Stimulated activated naive CD4-positive, alpha-beta T cell (primary cell): ENCODE data around the gene CD79A.
A peak's percentile ranks its signal among the peaks of the same experiment; 100 is the strongest.
"Not testable (repeated sequence)": the region's sequence is repeated elsewhere in the genome, so short reads cannot be mapped to it uniquely, and the experiment has no call there.

Source experiments
- DNase-seq, 6 experiments: peaks; one replicate each; lab custom pipeline; 2025; lab: John Stamatoyannopoulos, UW

CD79A gene

GRCh38 chr19:41905273-41906002, 28.4 kb downstream of the CD79A start:
- DNase-seq: no peak

DNA sequence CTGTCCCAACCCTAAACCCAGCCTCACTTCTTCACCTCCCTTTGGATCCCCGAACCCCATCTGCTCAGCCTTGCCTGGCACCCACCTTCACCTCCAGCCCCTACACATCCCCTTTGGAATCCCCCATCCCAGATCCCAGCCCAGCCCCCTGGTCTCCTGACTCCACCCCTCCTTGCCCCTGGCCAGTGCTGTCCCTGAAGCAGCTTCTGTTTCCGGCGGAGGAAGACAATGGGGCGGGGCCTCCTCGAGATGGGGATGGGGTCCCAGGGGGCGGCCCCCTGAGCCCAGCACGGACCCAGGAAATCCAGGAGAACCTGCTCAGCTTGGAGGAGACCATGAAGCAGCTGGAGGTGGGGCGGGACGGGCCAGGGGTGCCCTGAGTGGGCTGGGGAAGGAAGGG, 29.2 kb downstream of the CD79A start:
- DNase-seq: no peak

DNA sequence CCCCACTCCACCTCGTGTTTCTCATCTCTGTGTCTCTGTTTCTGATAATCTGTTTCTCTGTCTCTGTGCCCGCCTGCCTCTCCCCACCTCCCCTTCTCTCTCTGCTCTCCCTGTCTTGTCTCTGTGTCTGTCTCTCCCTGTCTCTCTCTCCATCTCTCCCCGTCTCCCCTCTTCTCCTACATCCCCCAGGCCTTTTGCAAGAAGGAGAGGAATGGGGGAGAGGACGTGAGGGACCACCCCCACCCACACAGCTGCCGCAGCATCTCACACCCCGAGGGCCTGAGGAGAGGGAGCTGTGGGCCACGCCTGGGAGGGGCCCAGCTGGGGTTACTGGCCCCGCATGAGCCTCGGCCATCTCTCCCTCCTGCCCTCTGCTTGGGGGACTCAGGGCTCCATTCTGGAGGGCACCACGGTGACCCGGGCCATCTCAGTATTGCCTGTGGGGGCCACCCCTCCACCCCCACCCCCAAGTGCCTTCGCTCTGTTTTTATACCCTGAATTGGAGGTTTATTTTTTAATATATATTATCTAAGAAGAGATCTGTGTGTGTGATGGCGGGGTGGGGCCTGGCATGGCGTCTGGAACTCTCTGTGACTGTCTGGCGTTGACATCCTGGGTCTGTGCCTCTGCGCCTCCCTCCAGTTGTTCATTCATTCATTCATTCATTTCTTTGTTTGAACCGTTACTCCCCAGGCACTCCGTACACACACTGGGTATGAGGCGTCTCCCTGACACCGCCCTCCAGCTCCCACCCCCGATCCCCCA, 30.0 kb downstream of the CD79A start:
- DNase-seq: no peak

GRCh38 chr19:41907994-41908615, 31.0 kb downstream of the CD79A start:
- no peak for DNase-seq

GRCh38 chr19:41908724-41909464, 31.8 kb downstream of the CD79A start:
- DNase-seq: peak in 2 of 6 experiments; percentile 26 to 52

- no peak for DNase-seq
Measured at GRCh38 chr19:41909706-41910105, 32.6 kb downstream of the CD79A start.

GRCh38 chr19:41910240-41910991, 33.3 kb downstream of the CD79A start:
- DNase-seq: peak in 1 of 6 experiments; percentile 67

DNA sequence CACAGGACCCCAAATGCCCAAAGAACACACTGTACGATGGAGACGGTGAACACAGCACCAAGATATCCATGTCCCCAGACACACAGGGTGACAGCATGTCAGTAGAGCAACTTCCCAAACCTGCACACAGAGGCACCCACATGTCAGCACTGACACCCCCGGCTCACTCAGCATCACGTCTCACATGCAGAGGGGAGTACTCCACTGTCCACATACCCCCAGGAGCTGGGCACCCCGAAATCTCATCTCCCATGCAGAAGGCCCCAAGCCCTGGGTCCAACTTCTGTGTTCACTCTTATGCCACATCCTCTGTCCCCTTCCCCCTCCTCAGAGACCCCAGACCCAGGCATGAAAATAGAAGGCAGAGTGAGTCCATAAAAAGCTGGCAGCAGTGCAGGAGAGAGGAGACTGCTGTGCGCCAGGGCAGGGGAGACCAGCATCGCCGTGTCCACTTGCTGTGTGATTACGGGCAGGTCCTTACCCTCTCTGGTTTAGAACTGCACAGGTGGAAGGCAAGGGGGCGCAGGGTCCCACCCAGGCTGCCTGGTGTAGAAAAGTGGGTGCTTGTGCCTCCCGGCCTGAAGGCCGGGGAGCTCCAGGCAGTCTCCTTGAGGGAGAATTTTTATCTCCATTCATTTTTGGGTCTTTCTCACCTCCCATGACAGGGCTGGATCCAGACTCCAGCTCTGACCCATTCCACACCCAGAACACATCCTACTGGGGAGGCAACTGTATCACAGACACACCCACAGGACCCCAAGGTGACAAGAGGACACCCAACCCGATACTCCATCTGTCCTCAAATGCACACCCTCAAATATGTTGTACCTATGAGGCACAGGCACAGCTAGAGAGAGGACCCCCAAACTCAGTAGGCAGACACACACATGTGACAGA, 34.2 kb downstream of the CD79A start:
- peak in 2 of 6 experiments; percentile 55 to 62 for DNase-seq

DNA sequence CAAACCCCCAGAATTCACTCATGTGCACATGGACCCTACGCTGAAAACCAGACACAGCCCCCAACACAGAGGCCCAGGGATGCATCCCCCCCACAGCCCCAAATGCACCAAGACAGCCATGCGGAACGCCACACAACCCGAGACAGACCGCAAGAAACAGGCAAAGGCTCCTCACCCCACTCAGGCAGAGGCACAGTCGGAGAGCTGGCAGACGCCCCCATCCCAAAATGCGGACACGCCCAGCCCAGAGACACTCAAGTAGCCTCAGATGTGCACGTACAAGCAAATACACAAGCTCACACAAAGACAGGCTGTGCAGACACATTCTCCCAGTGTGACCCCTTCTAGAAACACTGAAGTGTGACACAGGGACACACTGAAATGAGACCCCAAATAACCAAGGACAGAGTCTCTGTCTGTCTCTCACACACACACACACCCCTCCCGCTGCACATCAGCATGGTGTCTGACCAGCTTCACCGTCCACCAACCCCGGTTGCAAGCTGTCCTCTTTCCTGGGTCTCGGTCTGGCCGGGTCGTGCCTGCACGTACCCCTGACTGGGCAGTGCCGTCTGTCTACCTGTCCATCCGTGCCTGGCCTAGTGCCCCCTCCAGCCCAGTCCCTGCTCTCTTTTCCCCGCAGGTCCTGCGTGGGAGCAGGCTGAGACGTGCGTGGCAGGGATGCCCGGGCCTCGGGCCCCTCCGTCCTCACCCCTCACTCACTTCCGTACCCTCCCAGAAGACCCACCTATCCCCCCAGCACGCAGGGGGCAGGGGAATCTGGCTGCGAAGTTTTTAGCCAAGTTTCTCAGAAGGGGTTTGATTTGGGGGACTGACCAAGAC, 35.0 kb downstream of the CD79A start:
- peak in 2 of 6 experiments; percentile 52 to 64 for DNase-seq

- DNase-seq: peak in 3 of 6 experiments; percentile 22 to 50 (median 49)
Measured at GRCh38 chr19:41912899-41913537, 35.9 kb downstream of the CD79A start.

GRCh38 chr19:41913538-41914423, 36.7 kb downstream of the CD79A start:
- no peak for DNase-seq

DNA sequence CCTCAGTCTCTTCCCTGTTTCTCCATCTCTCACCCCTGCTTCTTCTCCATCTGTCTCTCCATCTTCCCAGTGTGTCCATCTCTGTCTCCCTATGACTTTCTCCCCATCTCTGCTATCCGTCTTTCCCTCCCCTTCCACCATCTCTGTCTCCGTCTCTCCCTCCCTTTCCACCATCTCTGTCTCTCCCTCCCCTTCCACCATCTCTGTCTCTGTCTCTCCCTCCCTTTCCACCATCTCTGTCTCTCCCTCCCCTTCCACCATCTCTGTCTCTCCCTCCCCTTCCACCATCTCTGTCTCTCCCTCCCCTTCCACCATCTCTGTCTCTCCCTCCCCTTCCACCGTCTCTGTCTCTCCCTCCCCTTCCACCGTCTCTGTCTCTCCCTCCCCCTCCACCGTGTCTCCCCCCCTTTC, 37.4 kb downstream of the CD79A start:
- not testable (repeated sequence) for DNase-seq

DNA sequence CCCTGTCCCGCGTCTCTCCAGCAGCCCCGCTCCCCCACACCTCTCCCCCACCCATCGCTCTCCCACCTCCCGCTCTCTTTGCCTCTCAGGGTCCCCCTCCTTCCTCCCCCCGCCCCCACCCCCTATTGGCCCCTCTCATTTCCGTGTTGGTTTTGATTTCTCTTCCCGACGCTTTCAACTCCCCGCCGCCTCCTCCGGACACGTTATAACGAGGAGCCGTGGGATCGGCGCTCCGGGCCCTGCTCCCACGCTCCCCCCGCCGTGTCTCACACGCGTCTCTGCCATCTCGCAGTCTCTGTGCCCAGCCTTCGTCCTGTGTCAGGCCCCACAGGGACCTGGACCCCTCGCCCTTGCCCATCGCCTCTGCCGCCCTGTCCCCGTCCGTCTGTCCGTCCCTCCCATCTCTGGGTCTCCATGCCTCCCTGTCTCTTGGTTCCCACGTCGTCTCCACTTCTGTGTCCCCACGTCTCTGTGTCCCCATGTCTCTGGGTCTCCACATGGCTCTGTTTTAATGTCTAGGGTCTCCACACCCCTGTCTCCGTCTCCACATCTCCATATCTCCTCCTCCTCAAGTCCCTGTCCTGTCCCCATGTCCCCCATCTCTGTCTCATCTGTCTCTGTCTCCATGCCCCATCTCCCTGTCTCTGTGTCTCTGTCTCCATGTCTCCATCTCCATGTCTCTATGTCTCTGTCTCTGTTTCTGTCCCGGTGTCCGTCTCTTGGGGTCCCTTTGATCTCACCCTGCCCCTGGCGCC, 38.1 kb downstream of the CD79A start:
- DNase-seq: peak in 1 of 6 experiments; percentile 24

GRCh38 chr19:41915776-41916414, 38.8 kb downstream of the CD79A start:
- peak in 1 of 6 experiments; percentile 49 for DNase-seq

DNA sequence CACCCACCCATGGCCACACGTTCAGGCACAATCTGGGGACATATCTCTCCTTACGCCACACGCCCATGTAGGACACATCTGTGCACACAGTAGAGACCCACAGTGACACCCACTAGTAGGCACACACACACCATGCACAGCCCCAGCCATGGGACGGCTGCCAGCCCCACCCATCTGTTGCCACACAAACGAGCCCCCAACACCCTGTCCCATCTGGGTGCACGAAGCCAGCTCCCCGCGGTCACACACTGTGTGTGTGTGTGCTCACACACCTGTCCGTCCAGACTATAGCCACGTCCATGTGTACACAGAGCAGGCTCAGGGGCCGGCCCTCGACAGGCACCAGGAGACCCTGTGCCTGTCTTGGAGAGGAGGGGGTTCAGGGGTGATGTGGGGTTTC, 40.6 kb downstream of the CD79A start:
- DNase-seq: no peak

DNA sequence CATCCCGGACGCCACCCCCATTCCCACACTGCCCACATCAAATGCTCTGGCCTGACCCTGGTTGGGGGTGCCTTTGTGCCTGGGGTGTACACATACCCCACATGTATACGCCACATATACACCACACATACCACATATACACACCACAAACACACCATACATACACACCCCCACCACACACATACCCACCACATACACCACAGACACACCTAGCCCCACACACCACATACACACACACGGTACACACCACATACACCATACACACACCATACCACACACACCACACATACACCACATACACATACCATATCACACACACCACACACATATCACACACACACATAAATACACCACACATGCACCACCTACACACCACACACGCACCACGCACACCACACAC, 41.0 kb downstream of the CD79A start:
- no peak for DNase-seq
